Measurements from ENCODE around the gene FLT3LG.

The FLT3LG gene

DNA sequence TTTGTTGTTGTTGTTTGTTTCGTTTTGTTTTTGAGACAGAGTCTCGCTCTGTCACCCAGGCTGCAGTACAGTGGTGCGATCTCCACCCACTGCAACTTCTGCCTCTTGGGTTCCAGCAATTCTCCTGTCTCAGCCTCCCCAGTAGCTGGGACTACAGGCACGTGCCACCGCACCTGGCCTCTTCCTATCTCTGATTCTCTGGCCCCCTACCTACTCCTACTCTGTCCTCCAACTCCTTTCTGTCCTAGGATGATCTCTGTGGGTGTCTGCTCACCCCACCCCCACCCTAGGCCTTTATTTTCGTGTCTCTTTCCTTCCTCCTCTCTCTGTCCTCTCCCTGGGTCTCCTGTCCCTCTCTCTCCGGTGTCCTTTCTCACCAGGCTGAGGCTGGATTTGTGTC is 23.6 kb upstream of the FLT3LG start:
- H3K27me3 ChIP-seq, result no peaks in the 10 kb centered on the region
- TF ChIP-seq, protein P1, sequence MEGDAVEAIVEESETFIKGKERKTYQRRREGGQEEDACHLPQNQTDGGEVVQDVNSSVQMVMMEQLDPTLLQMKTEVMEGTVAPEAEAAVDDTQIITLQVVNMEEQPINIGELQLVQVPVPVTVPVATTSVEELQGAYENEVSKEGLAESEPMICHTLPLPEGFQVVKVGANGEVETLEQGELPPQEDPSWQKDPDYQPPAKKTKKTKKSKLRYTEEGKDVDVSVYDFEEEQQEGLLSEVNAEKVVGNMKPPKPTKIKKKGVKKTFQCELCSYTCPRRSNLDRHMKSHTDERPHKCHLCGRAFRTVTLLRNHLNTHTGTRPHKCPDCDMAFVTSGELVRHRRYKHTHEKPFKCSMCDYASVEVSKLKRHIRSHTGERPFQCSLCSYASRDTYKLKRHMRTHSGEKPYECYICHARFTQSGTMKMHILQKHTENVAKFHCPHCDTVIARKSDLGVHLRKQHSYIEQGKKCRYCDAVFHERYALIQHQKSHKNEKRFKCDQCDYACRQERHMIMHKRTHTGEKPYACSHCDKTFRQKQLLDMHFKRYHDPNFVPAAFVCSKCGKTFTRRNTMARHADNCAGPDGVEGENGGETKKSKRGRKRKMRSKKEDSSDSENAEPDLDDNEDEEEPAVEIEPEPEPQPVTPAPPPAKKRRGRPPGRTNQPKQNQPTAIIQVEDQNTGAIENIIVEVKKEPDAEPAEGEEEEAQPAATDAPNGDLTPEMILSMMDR (IDR thresholded peaks at IDR 0.05; ENCODE audit: low read depth, low read length), result no peak
- H3K9me3 ChIP-seq, result no peaks in the 10 kb centered on the region
- peaks cover 31% of the 10 kb centered on the region for H3K36me3 ChIP-seq
- no peaks in the 10 kb centered on the region for H3K4me1 ChIP-seq
- peak overlapping the region; percentile 96 for H3K4me3 ChIP-seq (ENCODE audit: low read depth, low read length)
- no peak for DNase-seq

DNA sequence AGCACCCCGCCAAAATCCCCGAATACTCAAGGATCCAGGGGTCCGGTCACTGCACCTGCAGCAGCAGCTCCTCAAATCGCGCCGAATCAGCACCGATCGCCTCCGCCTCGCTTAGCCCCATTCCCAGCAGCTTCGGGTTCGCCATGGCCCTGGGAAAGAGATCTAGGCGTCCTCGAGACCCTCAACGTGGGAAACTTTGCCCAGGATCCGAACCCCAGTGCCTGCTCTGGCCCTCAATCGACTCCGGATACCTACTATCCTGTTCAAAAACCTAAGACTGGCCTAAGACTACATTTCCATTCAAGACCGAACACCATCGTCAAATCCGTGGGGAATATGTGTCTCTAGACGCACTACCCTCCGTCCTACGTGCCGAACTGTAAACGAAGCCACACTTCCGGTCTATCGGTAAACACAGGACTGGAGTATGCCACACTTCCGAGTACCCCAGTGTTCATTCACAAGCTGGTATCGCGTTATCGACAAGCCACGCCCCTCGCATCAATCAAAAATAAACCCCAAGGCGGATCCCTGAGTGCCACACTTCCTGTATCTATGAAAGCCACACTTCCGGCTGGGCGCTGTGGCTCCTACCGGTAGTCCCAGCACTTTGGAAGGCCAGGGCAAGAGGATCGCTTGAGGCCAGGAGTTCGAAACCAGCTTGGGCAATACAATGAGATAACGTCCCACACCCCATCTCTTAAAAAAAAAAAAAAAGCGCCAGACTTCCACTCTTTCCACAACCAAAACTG is 22.4 kb upstream of the FLT3LG start, which contains the start of gene PIH1D1:
TSS of gene PIH1D1 (minus strand) at position 385 of the 752 bp plus-strand sequence. CDS start at position 145, 240 bp downstream.
- peak within 1 kb of the TSS; percentile 96 for H3K4me3 ChIP-seq (ENCODE audit: low read depth, low read length)
- no peaks in the 10 kb centered on the region for H3K9me3 ChIP-seq
- DNase-seq, result peak; percentile 97
- H3K27me3 ChIP-seq, result no peaks in the 10 kb centered on the region
- no peaks in the 10 kb centered on the region for H3K4me1 ChIP-seq
- peaks cover 27% of the 10 kb centered on the region for H3K36me3 ChIP-seq
- TF ChIP-seq, protein P1 (IDR thresholded peaks at IDR 0.05; ENCODE audit: low read depth, low read length), result peak; percentile 20; the same call in 1 of the 2 replicates

DNA sequence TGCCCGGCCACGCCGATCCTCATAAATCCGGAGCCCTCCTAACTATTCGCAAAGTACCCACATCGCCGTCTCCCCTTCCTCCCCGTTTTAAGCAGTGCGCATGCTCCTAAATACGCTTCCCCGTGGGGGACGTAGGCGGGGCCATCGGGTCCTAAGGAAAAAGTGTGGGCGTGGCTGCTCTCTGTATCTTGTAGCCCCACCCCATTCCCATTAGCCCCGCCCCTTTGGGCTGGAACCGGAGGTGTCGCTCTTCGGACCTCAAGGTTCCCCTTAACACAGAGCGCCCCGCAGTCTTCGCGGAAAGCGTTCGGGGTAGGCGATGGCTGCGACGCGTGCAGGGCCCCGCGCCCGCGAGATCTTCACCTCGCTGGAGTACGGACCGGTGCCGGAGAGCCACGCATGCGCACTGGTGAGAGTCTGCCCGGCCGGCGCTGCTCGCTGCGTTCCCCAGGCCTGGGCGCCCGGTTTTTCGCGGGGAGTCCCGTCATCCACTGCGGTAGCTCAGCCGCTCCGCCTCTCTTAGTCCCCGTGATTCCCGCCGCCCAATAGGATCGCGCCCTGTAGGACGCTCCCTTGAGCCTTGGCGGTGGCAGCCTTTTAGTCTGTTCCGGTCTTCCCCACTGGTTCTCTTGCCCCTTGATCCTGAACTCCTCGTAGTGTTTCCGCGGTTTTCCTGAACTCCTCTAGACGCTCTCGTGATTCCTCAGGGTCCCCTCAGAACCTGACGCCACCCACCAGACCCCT is 20.8 kb upstream of the FLT3LG start, which contains the start of gene ALDH16A1:
TSS of gene ALDH16A1 (plus strand) at position 213 of the 744 bp plus-strand sequence. CDS start at position 320, 107 bp downstream.
- DNase-seq, result peak; percentile 99
- no peaks in the 10 kb centered on the region for H3K9me3 ChIP-seq
- no peaks in the 10 kb centered on the region for H3K4me1 ChIP-seq
- no peaks in the 10 kb centered on the region for H3K27me3 ChIP-seq
- H3K4me3 ChIP-seq (ENCODE audit: low read depth, low read length), result peak within 1 kb of the TSS; percentile 76
- peaks cover 14% of the 10 kb centered on the region for H3K36me3 ChIP-seq
- TF ChIP-seq, protein P1 (IDR thresholded peaks at IDR 0.05; ENCODE audit: low read depth, low read length), result no peak

DNA sequence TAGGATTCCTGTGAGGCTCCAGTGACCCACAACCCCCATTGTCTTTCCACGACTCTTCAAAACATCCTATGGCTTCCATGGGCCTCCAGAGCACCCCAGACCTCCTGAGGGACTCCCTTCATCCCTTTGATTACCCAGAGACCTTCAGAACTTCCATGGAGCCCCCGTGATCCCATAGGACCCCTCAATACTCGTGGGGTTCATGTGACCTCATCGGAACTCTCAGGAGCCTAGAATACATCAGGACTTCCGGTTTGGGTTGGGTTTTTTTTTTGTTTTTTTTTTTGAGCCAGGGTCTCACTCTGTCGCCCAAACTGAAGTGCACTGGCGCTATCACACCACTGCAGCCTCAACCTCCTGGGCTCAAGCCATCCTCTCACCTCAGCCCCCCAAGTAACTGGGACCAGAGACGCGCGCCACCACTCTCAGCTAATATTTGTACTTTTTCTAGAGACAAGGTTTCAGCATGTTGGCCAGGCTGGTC is 20.2 kb upstream of the FLT3LG start:
- H3K27me3 ChIP-seq, result no peaks in the 10 kb centered on the region
- no peak for DNase-seq
- TF ChIP-seq, protein P1 (IDR thresholded peaks at IDR 0.05; ENCODE audit: low read depth, low read length), result no peak
- H3K9me3 ChIP-seq, result no peaks in the 10 kb centered on the region
- peaks cover 9% of the 10 kb centered on the region for H3K36me3 ChIP-seq
- peak overlapping the region; percentile 76 for H3K4me3 ChIP-seq (ENCODE audit: low read depth, low read length)
- H3K4me1 ChIP-seq, result no peaks in the 10 kb centered on the region

DNA sequence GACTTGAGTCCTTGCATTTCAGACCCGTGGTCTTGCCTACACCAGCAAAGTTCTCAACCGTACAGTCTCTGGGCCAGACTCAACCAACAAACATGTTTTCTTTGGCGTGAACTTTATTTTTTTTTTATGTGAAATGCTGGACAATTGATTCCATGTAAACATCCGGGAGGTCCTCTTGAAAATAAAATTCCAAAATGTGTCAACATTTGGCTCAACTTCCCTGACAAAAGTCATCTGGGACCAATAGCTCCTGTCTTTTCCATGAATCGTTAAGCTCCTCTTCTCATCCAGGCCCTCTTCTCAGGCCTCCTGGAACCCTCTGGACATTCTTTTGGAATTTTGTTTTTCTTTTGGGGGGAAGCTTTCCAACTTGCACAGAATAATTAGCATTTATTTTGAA is 18.2 kb upstream of the FLT3LG start:
- Histone ChIP-seq H3K9me3 (no peaks in the 10 kb centered on the region), H3K36me3 (no peaks in the 10 kb centered on the region)

More for the DNA sequence above, 18.2 kb upstream of the FLT3LG start:
- H3K27me3 ChIP-seq, result no peaks in the 10 kb centered on the region
- TF ChIP-seq, protein P1 (IDR thresholded peaks at IDR 0.05; ENCODE audit: low read depth, low read length), result no peak
- no peaks in the 10 kb centered on the region for H3K4me1 ChIP-seq
- no peak for DNase-seq
- H3K4me3 ChIP-seq (ENCODE audit: low read depth, low read length), result no peak overlapping the region

All from BE2C (cell line).